Ishikawa (cell line): ENCODE measurements around the gene SYNE1.

Experiments
- CEBPB ChIP-seq: IDR thresholded peaks from 2 replicates; pipeline ENCODE4 v1.6.1; 2012
- EGR1 ChIP-seq: IDR thresholded peaks from 2 replicates; pipeline ENCODE4 v1.6.1; 2012
- EP300 ChIP-seq: IDR thresholded peaks from 2 replicates; pipeline ENCODE4 v1.6.1; 2012; ENCODE audit warnings: borderline replicate concordance
- RAD21 ChIP-seq: IDR thresholded peaks from 2 replicates; pipeline ENCODE4 v1.6.1; 2012; ENCODE audit warnings: low read depth
- REST ChIP-seq: IDR thresholded peaks from 2 replicates; pipeline ENCODE4 v1.6.1; 2012; ENCODE audit warnings: low read depth, mild to moderate bottlenecking
- TAF1 ChIP-seq: IDR thresholded peaks from 2 replicates; pipeline ENCODE4 v1.6.1; 2012; ENCODE audit warnings: low read depth, mild to moderate bottlenecking
- TCF12 ChIP-seq: IDR thresholded peaks from 2 replicates; pipeline ENCODE4 v1.6.1; 2012; ENCODE audit warnings: low read depth
- USF1 ChIP-seq: IDR thresholded peaks from 2 replicates; pipeline ENCODE4 v1.6.1; 2012

- TF ChIP-seq TAF1 = no peak
- no peak for TF ChIP-seq REST
- no peak for TF ChIP-seq EGR1
- no peak for TF ChIP-seq CEBPB
- TF ChIP-seq RAD21 = no peak
- TF ChIP-seq TCF12 = no peak
- no peak for TF ChIP-seq EP300
- TF ChIP-seq USF1 = no peak
Observed at GRCh38 chr6:152351742-152352141, 285.4 kb downstream of the SYNE1 start.
